ENCODE results near the gene DOK7. TPM values are rescaled to one million over a fixed set of nuclear protein-coding genes. Genes with fewer than 3 reads are reported as not detected.
"Not testable (repeated sequence)": the region's sequence is repeated elsewhere in the genome, so short reads cannot be mapped to it uniquely, and the experiment has no call there.

DOK7 gene
- total RNA-seq, 1 experiment from 2014 or later = 9.6 TPM

GRCh38 chr4:3498407-3498806 is 35.3 kb downstream of the DOK7 start:
- peaks cover 2% of the 10 kb centered on the region; the same call in 1 of the 2 replicates for H3K4me1 ChIP-seq
- DNase-seq = no peak

GRCh38 chr4:3498901-3499510 is 35.9 kb downstream of the DOK7 start:
- Histone ChIP-seq H3K4me1 (peaks cover under 1% of the 10 kb centered on the region; the same call in 1 of the 2 replicates), H3K9me3 (replicated peaks) (no peaks in the 10 kb centered on the region), H3K4me3 (no peak overlapping the region), H3K27me3 (no peaks in the 10 kb centered on the region), H3K36me3 (peaks cover 5% of the 10 kb centered on the region; the same call in 1 of the 2 replicates), H3K27ac (no peak overlapping the region)
- no peak for DNase-seq

More at GRCh38 chr4:3498407-3498806, 35.3 kb downstream of the DOK7 start:
- peaks cover 2% of the 10 kb centered on the region; the same call in 1 of the 2 replicates for H3K36me3 ChIP-seq
- no peak overlapping the region for H3K4me3 ChIP-seq
- no peak overlapping the region for H3K27ac ChIP-seq
- H3K9me3 ChIP-seq (replicated peaks) = no peaks in the 10 kb centered on the region
- H3K27me3 ChIP-seq = no peaks in the 10 kb centered on the region

- H3K4me1 ChIP-seq = no peaks in the 10 kb centered on the region
- H3K4me3 ChIP-seq = no peak overlapping the region
- H3K9me3 ChIP-seq (replicated peaks) = no peaks in the 10 kb centered on the region
- no peak for DNase-seq
- H3K27me3 ChIP-seq = no peaks in the 10 kb centered on the region
- no peak overlapping the region for H3K27ac ChIP-seq
- peaks cover 5% of the 10 kb centered on the region; the same call in 1 of the 2 replicates for H3K36me3 ChIP-seq
Measured at GRCh38 chr4:3499710-3500109, 36.6 kb downstream of the DOK7 start.

- Histone ChIP-seq H3K27me3 (no peaks in the 10 kb centered on the region), H3K4me1 (no peaks in the 10 kb centered on the region), H3K4me3 (no peak overlapping the region), H3K27ac (no peak overlapping the region), H3K9me3 (replicated peaks) (no peaks in the 10 kb centered on the region), H3K36me3 (peaks cover 5% of the 10 kb centered on the region; the same call in 1 of the 2 replicates)
- DNase-seq = no peak
Measured at GRCh38 chr4:3500111-3500510, 37.0 kb downstream of the DOK7 start.

- no peaks in the 10 kb centered on the region for H3K27me3 ChIP-seq
- H3K9me3 ChIP-seq (replicated peaks) = no peaks in the 10 kb centered on the region
- peaks cover 5% of the 10 kb centered on the region; the same call in 1 of the 2 replicates for H3K36me3 ChIP-seq
- no peak overlapping the region for H3K4me3 ChIP-seq
- no peak overlapping the region for H3K27ac ChIP-seq
- no peaks in the 10 kb centered on the region for H3K4me1 ChIP-seq
- DNase-seq = no peak
Measured at GRCh38 chr4:3500634-3501101, 37.6 kb downstream of the DOK7 start.

GRCh38 chr4:3501126-3501824 is 38.2 kb downstream of the DOK7 start:
- no peak for DNase-seq
- H3K36me3 ChIP-seq = peaks cover 5% of the 10 kb centered on the region; the same call in 1 of the 2 replicates
- no peak overlapping the region for H3K4me3 ChIP-seq
- H3K27ac ChIP-seq = no peak overlapping the region
- H3K4me1 ChIP-seq = no peaks in the 10 kb centered on the region
- H3K27me3 ChIP-seq = no peaks in the 10 kb centered on the region
- H3K9me3 ChIP-seq (replicated peaks) = no peaks in the 10 kb centered on the region

- Histone ChIP-seq H3K9me3 (replicated peaks) (no peaks in the 10 kb centered on the region), H3K27ac (no peak overlapping the region), H3K4me3 (no peak overlapping the region), H3K4me1 (no peaks in the 10 kb centered on the region), H3K36me3 (peaks cover 5% of the 10 kb centered on the region; the same call in 1 of the 2 replicates), H3K27me3 (no peaks in the 10 kb centered on the region)
- DNase-seq = no peak
Measured at GRCh38 chr4:3501825-3502425, 38.8 kb downstream of the DOK7 start.

- H3K27ac ChIP-seq = no peak overlapping the region
- DNase-seq = no peak
- H3K4me1 ChIP-seq = no peaks in the 10 kb centered on the region
- H3K36me3 ChIP-seq = peaks cover 9% of the 10 kb centered on the region
- H3K9me3 ChIP-seq (replicated peaks) = no peaks in the 10 kb centered on the region
- H3K4me3 ChIP-seq = no peak overlapping the region
- H3K27me3 ChIP-seq = no peaks in the 10 kb centered on the region
Measured at GRCh38 chr4:3502941-3503936, 40.1 kb downstream of the DOK7 start.

GRCh38 chr4:3505231-3505630 is 42.1 kb downstream of the DOK7 start:
- Histone ChIP-seq H3K36me3 (peaks cover 20% of the 10 kb centered on the region), H3K27ac (no peak overlapping the region), H3K4me3 (no peak overlapping the region), H3K4me1 (no peaks in the 10 kb centered on the region), H3K9me3 (replicated peaks) (no peaks in the 10 kb centered on the region), H3K27me3 (no peaks in the 10 kb centered on the region)
- DNase-seq = no peak

- H3K27me3 ChIP-seq = no peaks in the 10 kb centered on the region
- DNase-seq = no peak
- H3K4me1 ChIP-seq = no peaks in the 10 kb centered on the region
- no peak overlapping the region for H3K27ac ChIP-seq
- no peak overlapping the region for H3K4me3 ChIP-seq
- peaks cover 43% of the 10 kb centered on the region for H3K36me3 ChIP-seq
- H3K9me3 ChIP-seq (replicated peaks) = no peaks in the 10 kb centered on the region
Measured at GRCh38 chr4:3508542-3508941, 45.4 kb downstream of the DOK7 start.

- no peak for DNase-seq
- Histone ChIP-seq H3K9me3 (replicated peaks) (no peaks in the 10 kb centered on the region), H3K27me3 (no peaks in the 10 kb centered on the region), H3K4me3 (no peak overlapping the region), H3K4me1 (no peaks in the 10 kb centered on the region), H3K36me3 (peaks cover 57% of the 10 kb centered on the region), H3K27ac (no peak overlapping the region)
Measured at GRCh38 chr4:3510481-3510880, 47.4 kb downstream of the DOK7 start.

- no peak overlapping the region for H3K4me3 ChIP-seq
- no peak for DNase-seq
- H3K4me1 ChIP-seq = no peaks in the 10 kb centered on the region
- H3K36me3 ChIP-seq = peaks cover 62% of the 10 kb centered on the region
- H3K9me3 ChIP-seq (replicated peaks) = no peaks in the 10 kb centered on the region
- H3K27me3 ChIP-seq = no peaks in the 10 kb centered on the region
- H3K27ac ChIP-seq = no peak overlapping the region
Measured at GRCh38 chr4:3511187-3511586, 48.1 kb downstream of the DOK7 start.

- peaks cover 66% of the 10 kb centered on the region for H3K36me3 ChIP-seq
- DNase-seq; H3K4me1 ChIP-seq; H3K27me3 ChIP-seq; H3K4me3 ChIP-seq; H3K9me3 ChIP-seq (replicated peaks); H3K27ac ChIP-seq: not testable (repeated sequence)
Measured at GRCh38 chr4:3511601-3512000, 48.5 kb downstream of the DOK7 start.

- Histone ChIP-seq H3K9me3 (replicated peaks) (no peaks in the 10 kb centered on the region), H3K4me3 (no peak overlapping the region), H3K27ac (no peak overlapping the region), H3K4me1 (no peaks in the 10 kb centered on the region), H3K27me3 (no peaks in the 10 kb centered on the region), H3K36me3 (peaks cover 72% of the 10 kb centered on the region)
- no peak for DNase-seq
Measured at GRCh38 chr4:3512279-3512678, 49.2 kb downstream of the DOK7 start.

Data from SJCRH30 (cell line).